Measurements from ENCODE around the gene SELENOV.
A peak's percentile ranks its signal among the peaks of the same experiment; 100 is the strongest.

SELENOV gene

DNA sequence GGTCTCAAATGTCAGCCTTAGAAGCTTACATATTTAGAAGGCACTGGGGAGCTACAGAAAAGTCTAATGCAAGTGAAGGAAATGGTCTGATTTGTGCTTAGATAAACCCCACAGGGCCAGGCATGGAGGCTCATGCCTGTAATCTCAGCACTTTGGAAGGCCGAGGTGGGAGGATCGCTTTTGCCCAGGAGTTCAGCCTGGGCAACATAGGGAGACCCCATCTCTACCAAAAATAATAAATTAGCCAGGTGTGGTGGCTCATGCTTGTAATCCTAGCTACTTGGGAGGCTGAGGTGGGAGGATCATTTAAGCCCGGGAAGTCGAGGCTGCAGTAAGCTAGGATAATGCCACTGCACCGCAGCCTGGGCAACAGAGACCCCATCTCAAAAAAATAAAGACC is 18.9 kb upstream of the SELENOV start:
- no peak for DNase-seq

GRCh38 chr19:39497701-39497995 is 17.3 kb upstream of the SELENOV start:
- no peak for DNase-seq

DNA sequence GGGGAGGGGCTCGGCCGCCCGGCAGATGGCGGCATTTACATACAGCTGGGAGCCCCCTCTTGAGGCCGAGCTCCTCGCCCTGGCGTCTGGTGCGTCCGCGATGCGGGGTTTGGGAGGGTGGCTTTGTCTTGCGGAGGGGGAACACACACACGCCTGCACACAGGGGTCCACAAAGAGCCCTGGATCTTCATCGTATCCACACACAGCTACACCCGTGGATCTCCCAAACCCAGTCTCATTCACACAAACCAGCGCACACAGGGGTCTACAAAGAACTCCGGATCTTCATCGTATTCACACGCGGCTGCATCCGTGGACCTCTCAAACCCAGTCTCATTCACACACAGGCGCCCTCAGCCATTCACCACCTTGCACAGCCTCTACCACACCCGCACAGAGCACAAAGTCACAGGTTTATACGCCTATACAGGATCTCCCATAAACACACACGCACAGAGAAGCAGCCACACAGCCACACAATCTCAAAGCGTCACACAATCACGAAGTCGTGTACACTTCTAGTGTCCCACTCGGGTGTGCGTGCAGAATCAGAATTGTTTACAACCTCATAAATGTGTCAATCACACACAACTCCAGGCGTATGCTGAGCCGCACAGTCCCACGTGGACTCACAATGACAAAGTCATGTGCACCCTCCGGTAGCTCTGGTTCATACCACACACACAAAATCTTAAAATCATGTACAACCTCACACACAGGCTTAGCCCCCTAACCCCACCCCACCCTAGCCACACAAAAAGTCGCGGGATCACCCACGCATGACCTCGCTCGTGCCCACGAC is 16.7 kb upstream of the SELENOV start:
- no peak for DNase-seq

DNA sequence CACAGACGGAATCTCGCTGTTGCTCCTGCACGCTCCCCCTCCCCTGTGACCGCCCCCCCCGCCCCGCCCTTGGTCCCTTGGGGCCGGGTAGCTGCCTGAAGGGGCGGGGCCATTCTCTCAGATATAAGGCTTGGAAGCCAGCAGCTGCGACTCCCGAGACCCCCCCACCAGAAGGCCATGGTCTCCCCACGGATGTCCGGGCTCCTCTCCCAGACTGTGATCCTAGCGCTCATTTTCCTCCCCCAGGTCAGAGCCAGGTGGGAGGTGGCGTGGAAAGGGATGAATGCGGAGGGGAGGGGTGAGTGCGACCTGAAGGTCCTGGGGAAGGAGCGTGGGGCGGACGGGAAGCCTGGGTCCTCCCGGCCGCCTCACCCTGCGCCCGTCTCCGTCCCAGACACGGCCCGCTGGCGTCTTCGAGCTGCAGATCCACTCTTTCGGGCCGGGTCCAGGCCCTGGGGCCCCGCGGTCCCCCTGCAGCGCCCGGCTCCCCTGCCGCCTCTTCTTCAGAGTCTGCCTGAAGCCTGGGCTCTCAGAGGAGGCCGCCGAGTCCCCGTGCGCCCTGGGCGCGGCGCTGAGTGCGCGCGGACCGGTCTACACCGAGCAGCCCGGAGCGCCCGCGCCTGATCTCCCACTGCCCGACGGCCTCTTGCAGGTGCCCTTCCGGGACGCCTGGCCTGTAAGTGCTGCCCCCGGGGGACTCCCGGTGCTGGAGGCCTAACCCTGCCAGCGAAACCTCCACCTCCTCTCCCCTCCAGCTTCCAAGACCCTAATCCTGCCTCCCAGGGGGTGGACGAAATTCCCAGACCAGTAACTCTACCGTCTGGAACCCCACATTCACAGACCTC is 15.9 kb upstream of the SELENOV start, which contains the start of gene DLL3:
DLL3 (plus strand) TSS at position 150 of the 845 bp plus-strand sequence; CDS start at position 178, 28 bp downstream.
- DNase-seq: no peak

DNA sequence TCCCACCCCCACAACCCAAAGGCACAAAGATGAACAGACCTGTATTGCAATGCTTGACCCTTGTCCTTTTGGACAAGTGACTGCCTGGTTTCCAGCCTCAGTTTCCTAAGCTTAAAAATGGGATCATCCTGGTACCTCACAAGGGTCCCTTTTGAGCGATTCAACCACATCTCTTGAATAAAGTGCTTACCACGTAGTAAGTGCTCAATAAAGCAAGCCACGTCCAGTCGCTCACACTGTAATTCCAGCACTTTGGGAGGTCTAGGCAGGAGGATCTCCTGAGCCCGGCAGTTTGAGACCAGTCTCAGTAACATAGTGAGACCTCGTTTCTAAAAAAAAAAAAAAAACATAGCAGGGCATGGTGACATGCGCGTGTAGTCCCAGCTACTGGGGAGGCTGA is 15.0 kb upstream of the SELENOV start:
- no peak for DNase-seq

DNA sequence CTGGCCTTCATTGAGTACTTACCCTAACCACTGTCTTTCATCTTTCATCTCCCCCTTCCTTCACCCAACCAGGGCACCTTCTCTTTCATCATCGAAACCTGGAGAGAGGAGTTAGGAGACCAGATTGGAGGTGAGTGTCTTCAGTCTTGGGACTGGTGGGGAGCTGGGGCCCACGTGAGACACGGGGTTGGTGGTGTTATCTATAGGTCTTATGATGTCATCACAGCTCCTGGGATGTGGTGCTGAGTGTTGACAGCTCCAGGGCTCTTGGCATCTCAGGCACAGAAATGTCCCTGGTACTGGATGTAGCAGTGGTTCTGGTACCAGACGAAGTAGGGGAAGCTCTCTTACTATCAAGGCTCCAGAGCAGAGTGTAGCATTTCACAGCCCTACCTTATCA is 14.4 kb upstream of the SELENOV start:
- no peak for DNase-seq

GRCh38 chr19:39501340-39501739 is 13.6 kb upstream of the SELENOV start:
- no peak for DNase-seq

GRCh38 chr19:39502640-39503417 is 12.1 kb upstream of the SELENOV start:
- peak; percentile 86 for DNase-seq

- DNase-seq: no peak
These were observed 8.4 kb upstream of the SELENOV start for GRCh38 chr19:39506598-39506943.

GRCh38 chr19:39506944-39507714 is 7.8 kb upstream of the SELENOV start:
- DNase-seq: peak; percentile 52

DNA sequence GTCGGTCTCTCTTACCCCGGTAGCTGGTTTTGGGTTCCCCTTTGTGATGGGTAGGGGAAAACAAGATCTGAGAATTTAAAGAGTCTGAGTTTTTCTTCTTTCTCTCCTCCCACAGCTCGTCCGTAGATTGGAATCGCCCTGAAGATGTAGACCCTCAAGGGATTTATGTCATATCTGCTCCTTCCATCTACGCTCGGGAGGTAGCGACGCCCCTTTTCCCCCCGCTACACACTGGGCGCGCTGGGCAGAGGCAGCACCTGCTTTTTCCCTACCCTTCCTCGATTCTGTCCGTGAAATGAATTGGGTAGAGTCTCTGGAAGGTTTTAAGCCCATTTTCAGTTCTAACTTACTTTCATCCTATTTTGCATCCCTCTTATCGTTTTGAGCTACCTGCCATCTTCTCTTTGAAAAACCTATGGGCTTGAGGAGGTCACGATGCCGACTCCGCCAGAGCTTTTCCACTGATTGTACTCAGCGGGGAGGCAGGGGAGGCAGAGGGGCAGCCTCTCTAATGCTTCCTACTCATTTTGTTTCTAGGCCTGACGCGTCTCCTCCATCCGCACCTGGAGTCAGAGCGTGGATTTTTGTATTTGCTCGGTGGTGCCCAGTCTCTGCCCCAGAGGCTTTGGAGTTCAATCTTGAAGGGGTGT is 7.1 kb upstream of the SELENOV start:
- no peak for DNase-seq

DNA sequence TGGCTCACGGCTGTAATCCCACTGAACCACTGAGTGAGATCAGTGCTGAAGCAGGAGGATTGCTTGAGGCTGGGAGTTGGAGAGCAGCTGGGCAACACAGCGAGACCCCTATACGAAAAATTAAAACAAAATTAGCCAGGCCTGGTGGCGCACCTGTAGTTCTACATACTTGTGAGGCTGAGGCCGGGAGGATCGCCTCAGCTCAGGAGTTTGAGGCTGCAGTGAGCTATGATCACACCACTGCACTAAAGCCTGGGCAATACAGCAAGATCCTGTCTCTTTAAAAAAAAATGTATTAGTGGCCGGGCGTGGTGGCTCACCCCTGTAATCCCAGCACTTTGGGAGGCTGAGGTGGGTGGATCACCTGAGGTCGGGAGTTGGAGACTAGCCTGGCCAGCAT is 6.3 kb upstream of the SELENOV start:
- DNase-seq: no peak

DNA sequence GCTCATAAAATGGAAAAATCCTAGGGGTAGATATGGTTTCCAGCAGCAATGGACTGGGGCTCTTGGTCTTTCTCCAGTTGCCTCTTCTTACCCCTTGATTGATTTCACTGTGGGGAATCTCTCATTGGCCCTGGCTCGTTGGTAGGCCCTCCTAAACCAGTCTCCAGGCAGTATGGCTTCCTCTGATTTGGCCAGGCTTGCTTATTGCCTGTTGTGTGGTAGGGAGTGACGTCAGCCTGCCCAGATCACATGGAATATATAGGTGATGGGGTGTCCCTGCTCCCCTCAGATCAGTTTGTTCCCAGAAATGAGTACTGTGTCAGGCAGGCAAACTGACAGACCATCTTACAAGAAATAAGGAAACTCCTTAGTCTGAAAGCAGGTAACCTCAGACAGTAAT is 5.7 kb upstream of the SELENOV start:
- DNase-seq: no peak

- no peak for DNase-seq
These were observed 2.0 kb upstream of the SELENOV start for GRCh38 chr19:39512988-39513387.

DNA sequence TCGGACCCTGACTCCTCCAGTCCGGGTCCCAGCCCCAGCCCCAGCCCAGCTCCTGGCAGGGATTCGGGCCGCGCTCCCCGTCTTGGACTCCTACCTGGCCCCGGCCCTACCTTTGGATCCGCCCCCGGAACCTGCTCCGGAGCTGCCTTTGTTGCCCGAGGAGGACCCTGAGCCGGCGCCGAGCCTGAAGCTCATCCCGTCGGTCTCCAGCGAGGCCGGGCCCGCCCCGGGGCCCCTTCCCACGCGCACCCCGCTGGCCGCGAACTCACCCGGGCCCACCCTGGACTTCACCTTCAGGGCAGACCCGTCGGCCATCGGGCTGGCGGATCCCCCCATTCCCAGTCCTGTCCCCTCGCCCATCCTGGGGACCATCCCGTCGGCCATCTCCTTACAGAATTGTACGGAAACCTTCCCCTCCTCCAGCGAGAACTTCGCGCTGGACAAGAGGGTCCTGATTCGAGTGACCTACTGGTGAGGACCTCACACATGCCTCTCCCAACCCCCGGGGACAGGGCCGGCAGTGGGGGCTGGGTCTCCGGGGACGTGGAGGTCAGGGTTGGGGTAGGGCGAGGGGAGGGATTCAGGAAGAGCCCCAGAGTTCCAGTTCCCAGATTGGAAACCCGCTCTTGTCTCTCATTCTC is 732 bp downstream of the SELENOV start:
- no peak for DNase-seq

DNA sequence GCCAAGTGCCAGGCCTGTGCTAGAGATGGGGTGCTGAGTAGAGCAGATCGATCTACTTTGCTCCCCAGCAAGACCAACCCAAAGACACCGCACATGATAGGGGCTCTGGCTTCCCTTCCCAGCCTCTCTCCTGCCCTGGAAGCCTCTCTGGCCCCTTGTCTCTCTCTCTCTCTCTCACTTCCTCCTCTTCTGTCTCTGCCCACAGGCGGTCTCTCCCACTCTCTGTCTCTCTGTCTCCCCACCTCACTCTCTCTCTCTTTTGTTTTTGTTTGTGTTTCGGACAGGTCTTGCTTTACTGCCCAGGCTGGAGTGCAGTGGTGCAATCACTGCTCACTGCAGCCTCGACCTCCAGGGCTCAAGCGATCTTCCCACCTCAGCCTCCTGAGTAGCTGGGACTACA is 1.3 kb downstream of the SELENOV start:
- DNase-seq: no peak

- no peak for DNase-seq
These were observed 2.5 kb downstream of the SELENOV start for GRCh38 chr19:39517432-39517831.

GRCh38 chr19:39518458-39518857 is 3.5 kb downstream of the SELENOV start:
- DNase-seq: no peak

DNA sequence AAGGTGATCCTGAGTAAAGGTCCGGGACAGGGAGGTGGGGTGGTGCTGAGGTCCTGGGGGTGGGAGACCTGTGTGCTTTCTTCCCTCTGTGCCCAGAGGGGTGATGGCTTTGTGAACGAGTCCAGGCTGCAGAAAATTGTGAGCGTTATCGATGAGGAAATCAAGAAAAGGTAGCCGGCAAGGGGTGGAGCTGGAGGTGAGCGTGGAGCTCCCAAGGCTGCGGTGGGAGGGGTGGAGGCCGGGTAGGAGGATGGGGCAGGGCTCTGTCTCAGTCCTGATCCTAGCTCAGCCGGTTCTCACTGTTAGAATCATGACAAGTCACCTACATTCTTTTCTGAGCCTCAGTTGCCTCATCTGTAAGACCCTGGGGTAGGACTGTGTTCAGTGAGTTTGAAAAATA is 4.0 kb downstream of the SELENOV start:
- no peak for DNase-seq

- no peak for DNase-seq
These were observed 5.9 kb downstream of the SELENOV start for GRCh38 chr19:39520541-39521484.

- DNase-seq: no peak
These were observed 9.6 kb downstream of the SELENOV start for GRCh38 chr19:39524495-39524894.
